ENCODE results near the gene IFI30. TPM values are rescaled to one million over a fixed set of nuclear protein-coding genes. Genes with fewer than 3 reads are reported as not detected.

IFI30 gene
- total and polyA plus RNA-seq, 4 donors = 60.2 to 130 (median 109) TPM

DNA sequence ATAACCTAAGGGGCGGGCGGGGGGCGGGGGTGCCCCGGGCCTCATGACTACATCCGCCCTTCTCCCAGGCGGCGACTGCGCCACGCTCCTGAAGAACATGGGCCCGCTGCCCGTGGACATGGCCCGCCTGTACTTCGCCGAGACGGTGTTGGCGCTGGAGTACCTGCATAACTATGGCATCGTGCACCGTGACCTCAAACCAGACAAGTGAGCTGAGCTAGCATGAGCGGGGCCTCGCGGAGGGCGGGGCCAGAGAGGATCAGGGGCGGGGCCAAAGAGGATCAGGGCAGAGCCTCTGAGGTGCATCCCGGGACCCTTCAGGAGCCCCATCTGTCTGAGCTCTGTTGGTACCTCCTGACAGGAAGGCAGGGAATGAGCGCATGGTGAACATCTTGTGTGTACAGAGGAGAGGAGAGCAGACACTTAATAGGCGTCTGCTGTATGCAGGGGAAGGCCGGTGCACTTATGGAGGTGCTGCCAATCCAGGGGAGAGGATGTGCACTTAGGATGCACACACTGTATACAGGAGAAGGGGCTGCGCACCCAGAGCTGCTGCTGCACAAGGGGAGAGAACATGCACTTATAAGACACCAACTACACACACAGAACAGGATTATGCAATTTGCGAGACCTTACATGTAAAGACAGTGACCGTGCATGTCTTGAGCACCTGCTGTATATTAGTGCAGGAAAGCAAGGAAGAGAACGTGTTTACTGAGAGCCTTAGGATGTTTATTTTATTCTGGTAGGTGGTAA, 41.6 kb upstream of the IFI30 start:
- peaks cover 15 to 49% (median 31%) of the 10 kb centered on the region in 4 donors for H3K36me3 ChIP-seq (ENCODE audit: control insufficient read depth in 4 of 4, insufficient read depth in 3 of 4, low read depth in 1 of 4, low read length in 3 of 4)

DNA sequence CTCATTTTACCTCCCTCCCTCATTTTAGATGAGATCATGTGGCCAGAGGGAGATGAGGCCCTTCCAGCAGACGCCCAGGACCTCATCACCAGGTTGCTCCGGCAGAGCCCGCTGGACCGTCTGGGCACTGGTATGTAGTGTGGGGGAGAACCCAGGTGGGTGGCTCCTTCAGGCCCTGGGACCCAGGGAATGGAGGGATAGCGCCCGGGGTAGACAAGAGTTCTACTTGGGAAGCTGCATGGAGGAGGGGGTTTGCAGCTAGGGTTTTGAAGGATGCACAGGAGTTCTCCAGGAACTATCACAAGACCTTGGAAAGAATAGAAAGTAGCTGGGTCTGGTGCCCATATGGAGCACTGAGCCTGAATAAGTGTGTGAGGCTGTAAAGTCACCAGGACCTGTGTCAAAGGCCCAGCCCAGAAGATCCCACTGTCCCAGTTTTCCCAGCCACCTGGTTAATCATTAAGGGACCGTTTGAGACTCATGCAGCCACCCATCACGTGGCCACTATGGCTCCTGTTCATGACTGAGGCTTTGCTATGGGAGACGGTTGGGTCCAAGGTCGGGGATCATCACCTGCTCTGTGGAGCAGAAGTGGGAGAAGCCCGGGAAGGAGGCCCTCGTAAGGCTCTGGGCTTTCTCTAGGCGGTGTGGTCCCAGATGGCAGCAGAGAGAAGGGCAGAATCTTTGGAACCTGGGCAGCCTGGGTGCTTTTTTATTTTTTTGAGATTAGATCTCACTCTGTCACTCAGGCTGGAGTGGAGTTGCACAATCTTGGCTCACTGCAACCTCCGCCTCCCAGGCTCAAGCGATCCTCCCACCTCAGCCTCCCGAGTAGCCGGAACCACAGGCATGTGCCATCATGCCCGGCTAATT, 37.7 kb upstream of the IFI30 start:
- H3K9ac ChIP-seq (ENCODE audit: low read depth in 1 of 2, low read length in 2 of 2) = peak overlapping the region in 1 of 2 donors; percentile 55
- H3K27me3 ChIP-seq (ENCODE audit: control insufficient read depth in 4 of 4, insufficient read depth in 4 of 4, low read length in 3 of 4) = no peaks in the 10 kb centered on the region
- peaks cover 12 to 27% (median 21%) of the 10 kb centered on the region in 4 donors for H3K36me3 ChIP-seq (ENCODE audit: control insufficient read depth in 4 of 4, insufficient read depth in 3 of 4, low read depth in 1 of 4, low read length in 3 of 4)
- H3K4me3 ChIP-seq (ENCODE audit: low read depth in 1 of 3, low read length in 3 of 3) = no peak overlapping the region
- peaks cover 1 to 41% (median 29%) of the 10 kb centered on the region in 4 donors for H3K4me1 ChIP-seq (ENCODE audit: control insufficient read depth in 4 of 4, insufficient read depth in 4 of 4, low read length in 3 of 4)
- no peaks in the 10 kb centered on the region for H3K9me3 ChIP-seq (ENCODE audit: control insufficient read depth in 4 of 4, low read length in 3 of 4)
- peak overlapping the region; percentile 84 to 86 for H3K27ac ChIP-seq (ENCODE audit: low read depth in 1 of 2, low read length in 2 of 2)
- DNase-seq (ENCODE audit: low spot score) = peak; percentile 61
- WGBS = 39% methylated on average over 18 of the region's 18 CpGs
- TF ChIP-seq REST (IDR thresholded peaks at IDR 0.05) = peak; percentile 79
- no peak for TF ChIP-seq NR2F2 (IDR thresholded peaks at IDR 0.05)
- TF ChIP-seq SP1 (IDR thresholded peaks at IDR 0.05) = peak; percentile 85
- TF ChIP-seq MAX (IDR thresholded peaks at IDR 0.05) = peak; percentile 54
- peak in 1 of 2 donors; percentile 39 for TF ChIP-seq GABPA (IDR thresholded peaks at IDR 0.05 in 1 of 2, conservative IDR thresholded peaks at IDR 0.05 in 1 of 2)
- TF ChIP-seq, protein P1, sequence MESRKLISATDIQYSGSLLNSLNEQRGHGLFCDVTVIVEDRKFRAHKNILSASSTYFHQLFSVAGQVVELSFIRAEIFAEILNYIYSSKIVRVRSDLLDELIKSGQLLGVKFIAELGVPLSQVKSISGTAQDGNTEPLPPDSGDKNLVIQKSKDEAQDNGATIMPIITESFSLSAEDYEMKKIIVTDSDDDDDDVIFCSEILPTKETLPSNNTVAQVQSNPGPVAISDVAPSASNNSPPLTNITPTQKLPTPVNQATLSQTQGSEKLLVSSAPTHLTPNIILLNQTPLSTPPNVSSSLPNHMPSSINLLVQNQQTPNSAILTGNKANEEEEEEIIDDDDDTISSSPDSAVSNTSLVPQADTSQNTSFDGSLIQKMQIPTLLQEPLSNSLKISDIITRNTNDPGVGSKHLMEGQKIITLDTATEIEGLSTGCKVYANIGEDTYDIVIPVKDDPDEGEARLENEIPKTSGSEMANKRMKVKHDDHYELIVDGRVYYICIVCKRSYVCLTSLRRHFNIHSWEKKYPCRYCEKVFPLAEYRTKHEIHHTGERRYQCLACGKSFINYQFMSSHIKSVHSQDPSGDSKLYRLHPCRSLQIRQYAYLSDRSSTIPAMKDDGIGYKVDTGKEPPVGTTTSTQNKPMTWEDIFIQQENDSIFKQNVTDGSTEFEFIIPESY (IDR thresholded peaks at IDR 0.05) = peak; percentile 87
- no peak for TF ChIP-seq TAF1 (conservative IDR thresholded peaks at IDR 0.05)
- peak; percentile 86 to 91 for TF ChIP-seq HNF4A (conservative IDR thresholded peaks at IDR 0.05)

More for the DNA sequence above, 41.6 kb upstream of the IFI30 start:
- Histone ChIP-seq H3K27me3 (ENCODE audit: control insufficient read depth in 4 of 4, insufficient read depth in 4 of 4, low read length in 3 of 4) (no peaks in the 10 kb centered on the region), H3K4me3 (ENCODE audit: low read depth in 1 of 3, low read length in 3 of 3) (no peak overlapping the region), H3K9me3 (ENCODE audit: control insufficient read depth in 4 of 4, low read length in 3 of 4) (no peaks in the 10 kb centered on the region), H3K27ac (ENCODE audit: low read depth in 1 of 2, low read length in 2 of 2) (no peak overlapping the region), H3K4me1 (ENCODE audit: control insufficient read depth in 4 of 4, insufficient read depth in 4 of 4, low read length in 3 of 4) (peaks cover 1 to 24% (median 15%) of the 10 kb centered on the region in 4 donors), H3K9ac (ENCODE audit: low read depth in 1 of 2, low read length in 2 of 2) (no peak overlapping the region)
- DNase-seq (ENCODE audit: low spot score) = no peak
- 91% methylated on average over 31 of the region's 31 CpGs for WGBS
- TF ChIP-seq REST (IDR thresholded peaks at IDR 0.05) (no peak), HNF4G (IDR thresholded peaks at IDR 0.05) (no peak), YY1 (IDR thresholded peaks at IDR 0.05) (no peak), EGR1 (IDR thresholded peaks at IDR 0.05; ENCODE audit: low read depth in 2 of 2) (no peak)
- TF ChIP-seq, protein P2, sequence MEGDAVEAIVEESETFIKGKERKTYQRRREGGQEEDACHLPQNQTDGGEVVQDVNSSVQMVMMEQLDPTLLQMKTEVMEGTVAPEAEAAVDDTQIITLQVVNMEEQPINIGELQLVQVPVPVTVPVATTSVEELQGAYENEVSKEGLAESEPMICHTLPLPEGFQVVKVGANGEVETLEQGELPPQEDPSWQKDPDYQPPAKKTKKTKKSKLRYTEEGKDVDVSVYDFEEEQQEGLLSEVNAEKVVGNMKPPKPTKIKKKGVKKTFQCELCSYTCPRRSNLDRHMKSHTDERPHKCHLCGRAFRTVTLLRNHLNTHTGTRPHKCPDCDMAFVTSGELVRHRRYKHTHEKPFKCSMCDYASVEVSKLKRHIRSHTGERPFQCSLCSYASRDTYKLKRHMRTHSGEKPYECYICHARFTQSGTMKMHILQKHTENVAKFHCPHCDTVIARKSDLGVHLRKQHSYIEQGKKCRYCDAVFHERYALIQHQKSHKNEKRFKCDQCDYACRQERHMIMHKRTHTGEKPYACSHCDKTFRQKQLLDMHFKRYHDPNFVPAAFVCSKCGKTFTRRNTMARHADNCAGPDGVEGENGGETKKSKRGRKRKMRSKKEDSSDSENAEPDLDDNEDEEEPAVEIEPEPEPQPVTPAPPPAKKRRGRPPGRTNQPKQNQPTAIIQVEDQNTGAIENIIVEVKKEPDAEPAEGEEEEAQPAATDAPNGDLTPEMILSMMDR (IDR thresholded peaks at IDR 0.05; ENCODE audit: low read depth, low read length, missing input control) = no peak
